Panc1 (cell line): Measurements from ENCODE around the gene HLA-DQB1. TPM values are rescaled to one million over a fixed set of nuclear protein-coding genes. Genes with fewer than 3 reads are reported as not detected.
"Not testable (repeated sequence)": the region's sequence is repeated elsewhere in the genome, so short reads cannot be mapped to it uniquely, and the experiment has no call there.

ENCODE experiments used
- ATAC-seq: fragments of 200-7000 bp; cut with Tn5 transposase; 2 replicates; pipeline ENCODE4 v1.9.1; 2020; ENCODE audit warnings: mild to moderate bottlenecking, moderate library complexity
- BruUV-seq: library from RNA; stranded (reverse); fragments of 400-500 nt; replicated peaks from 2 replicates; lab custom pipeline; 2021; lab: Mats Ljungman, UMichigan
- CTCF ChIA-PET: fragments of 300-600 bp; sonication (Branson Sonifier 250); formaldehyde crosslinking; loops from one replicate; lab custom pipeline; 2022; ENCODE audit warnings: antibody characterized with exemption; lab: Charles Lee
- POLR2A ChIA-PET: fragments of 300-600 bp; sonication (Branson Sonifier 250); formaldehyde crosslinking; loops from one replicate; lab custom pipeline; 2022; ENCODE audit warnings: antibody characterized with exemption; lab: Charles Lee
- DNase-seq: peaks from one replicate; pipeline ENCODE4 v3.0.0-alpha.2; 2010; ENCODE audit warnings: low read depth, low spot score
- H3K27ac ChIP-seq: 2 replicates; pipeline ENCODE4 v1.5.1; 2011; ENCODE audit warnings: mild to moderate bottlenecking, low read length, inconsistent platforms
- H3K27me3 ChIP-seq: fragments of 200-500 bp; sonication (Bioruptor generic); 2 replicates; pipeline ENCODE4 v1.6.0; 2014; ENCODE audit warnings: low read length, inconsistent platforms; ENCODE audit not compliant: control insufficient read depth, insufficient read depth
- H3K36me3 ChIP-seq: fragments of 200-500 bp; sonication (Bioruptor generic); 2 replicates; pipeline ENCODE4 v1.5.1; 2014; ENCODE audit warnings: inconsistent platforms, mild to moderate bottlenecking, low read length, moderate library complexity; ENCODE audit not compliant: control insufficient read depth, insufficient read depth
- H3K4me1 ChIP-seq: 2 replicates; pipeline ENCODE4 v1.5.1; 2011; ENCODE audit warnings: inconsistent platforms, mild to moderate bottlenecking, low read length, moderate library complexity; ENCODE audit not compliant: control insufficient read depth, insufficient read depth
- H3K4me3 ChIP-seq, 2 experiments: 2 replicates each; pipeline ENCODE4 v1.5.1; 2011 to 2012; ENCODE audit warnings: low read depth in 2 of 2, low read length in 2 of 2, mild to moderate bottlenecking in 2 of 2, inconsistent platforms in 1 of 2, moderate library complexity in 1 of 2
- H3K9me3 ChIP-seq: fragments of 200-500 bp; sonication (Bioruptor generic); 2 replicates; pipeline ENCODE4 v1.5.1; 2014; ENCODE audit warnings: low read depth, mild to moderate bottlenecking, inconsistent platforms, low read length, moderate library complexity; ENCODE audit not compliant: control insufficient read depth, insufficient read depth
- CTCF ChIP-seq: fragments of 450-650 bp; IDR thresholded peaks from 2 replicates; pipeline ENCODE4 v1.5.1; 2017; ENCODE audit warnings: mild to moderate bottlenecking
- POLR2AphosphoS5 ChIP-seq: IDR thresholded peaks from 2 replicates; pipeline ENCODE4 v1.6.1; 2012; ENCODE audit warnings: mild to moderate bottlenecking, low read depth, low read length, moderate library complexity
- REST ChIP-seq, 2 experiments: IDR thresholded peaks; 2 replicates each; pipeline ENCODE4 v1.6.1; 2011 to 2012; ENCODE audit warnings: low read depth in 2 of 2, control low read depth in 1 of 2, low read length in 1 of 2, mild to moderate bottlenecking in 1 of 2, moderate library complexity in 1 of 2; ENCODE audit not compliant: insufficient read depth in 1 of 2
- SIN3A ChIP-seq: IDR thresholded peaks from 2 replicates; pipeline ENCODE4 v1.6.1; 2012; ENCODE audit warnings: low read depth, mild to moderate bottlenecking, low read length, moderate library complexity, borderline replicate concordance; ENCODE audit not compliant: insufficient read depth
- TCF7L2 ChIP-seq: IDR thresholded peaks from 2 replicates; pipeline ENCODE4 v1.6.1; 2011; ENCODE audit warnings: mild to moderate bottlenecking, low read depth, low read length, inconsistent platforms
- in situ Hi-C: cut with HindIII; loops from 2 replicates; pipeline ENCODE4 v1.10.0; 2016; ENCODE audit warnings: low sequenced_read_pairs, low pct_unique_long_range_greater_than_20kb
- intact Hi-C: fragments of 100-400 bp; cut with micrococcal nuclease; formaldehyde crosslinking; loops from one replicate; pipeline ENCODE4 v1.10.0; 2022; ENCODE audit not compliant: unreplicated experiment
- total RNA-seq: library from RNA; stranded (reverse); gene quantifications from one replicate; pipeline ENCODE4 v1.2.1, GENCODE V29; 2021; ENCODE audit not compliant: unreplicated experiment

The HLA-DQB1 gene
- total RNA-seq, 1 experiment from 2014 or later = 0.51 TPM

- Histone ChIP-seq H3K36me3 (no peaks in the 10 kb centered on the region), H3K9me3 (no peaks in the 10 kb centered on the region), H3K4me3 (no peak within 1 kb of the TSS), H3K27ac (no peak within 1 kb of the TSS), H3K27me3 (peaks cover 23% of the 10 kb centered on the region), H3K4me1 (no peaks in the 10 kb centered on the region)
- TF ChIP-seq POLR2AphosphoS5 (no peak), CTCF (no peak), SIN3A (no peak), REST (IDR thresholded peaks at IDR 0.05; ENCODE audit: insufficient read depth in 1 of 2, low read depth in 2 of 2, low read length in 1 of 2) (no peak), TCF7L2 (no peak)
- BruUV-seq = no TSS peak
- intact Hi-C loops (no loop called here), in situ Hi-C loops (no loop called here)
- CTCF ChIA-PET = interaction anchor here (0.6 kb wide), 1 partner anchor 83 kb away, joined by 6 read pairs; no protein-coding TSS in a partner anchor
- DNase-seq (no peak), ATAC-seq (no peak)
- POLR2A ChIA-PET = no interaction called here
Measured at GRCh38 chr6:32637219-32637880, 29.1 kb downstream of the HLA-DQB1 start, which contains the start of gene HLA-DQA1. Gene HLA-DQA1, plus strand, starts transcription at chr6:32637406. Its CDS starts 53 bp downstream, at chr6:32637459.

- H3K4me3 ChIP-seq = no peak overlapping the region
- no peaks in the 10 kb centered on the region for H3K36me3 ChIP-seq
- H3K27me3 ChIP-seq = peaks cover 20% of the 10 kb centered on the region
- CTCF ChIA-PET = no interaction called here
- no peaks in the 10 kb centered on the region for H3K9me3 ChIP-seq
- no peak overlapping the region for H3K27ac ChIP-seq
- in situ Hi-C loops (no loop called here), intact Hi-C loops (no loop called here)
- H3K4me1 ChIP-seq = no peaks in the 10 kb centered on the region
- POLR2A ChIA-PET = no interaction called here
- DNase-seq = no peak
- no peak for TF ChIP-seq POLR2AphosphoS5
- TF ChIP-seq TCF7L2 = no peak
- TF ChIP-seq CTCF = no peak
- TF ChIP-seq SIN3A = no peak
- no peak for TF ChIP-seq REST (IDR thresholded peaks at IDR 0.05; ENCODE audit: insufficient read depth in 1 of 2, low read depth in 2 of 2, low read length in 1 of 2)
- ATAC-seq = no peak
- no TSS peak for BruUV-seq
Measured at GRCh38 chr6:32635526-32636123, 30.8 kb downstream of the HLA-DQB1 start.

GRCh38 chr6:32629793-32630192, 36.7 kb downstream of the HLA-DQB1 start:
- intact Hi-C loops, H3K27me3 ChIP-seq, H3K4me3 ChIP-seq, BruUV-seq, ATAC-seq, in situ Hi-C loops, H3K9me3 ChIP-seq, H3K36me3 ChIP-seq, POLR2A ChIA-PET, CTCF ChIA-PET, H3K27ac ChIP-seq, H3K4me1 ChIP-seq, DNase-seq: not testable (repeated sequence)
